MCF 10A (cell line): ENCODE data around the gene TCP1. TPM values are rescaled to one million over a fixed set of nuclear protein-coding genes. Genes with fewer than 3 reads are reported as not detected.
A peak's percentile ranks its signal among the peaks of the same experiment; 100 is the strongest.

ENCODE experiments used
- BruUV-seq: library from RNA; stranded (reverse); fragments of 400-500 nt; replicated peaks from 2 replicates; lab custom pipeline; 2021; lab: Mats Ljungman, UMichigan
- CTCF ChIA-PET: fragments of 300-600 bp; sonication (Branson Sonifier 250); formaldehyde crosslinking; extraction: SDS; loops from one replicate; lab custom pipeline; 2021; ENCODE audit warnings: antibody characterized with exemption, inconsistent platforms; lab: Yijun Ruan, JAX
- POLR2A ChIA-PET: fragments of 300-600, 350-650 bp; sonication (Branson Sonifier 250); formaldehyde crosslinking; extraction: SDS; loops from one replicate; lab custom pipeline; 2020; ENCODE audit warnings: antibody characterized with exemption, inconsistent platforms; lab: Yijun Ruan, JAX
- DNase-seq: peaks from one replicate; pipeline ENCODE4 v3.0.0-alpha.2; 2018; ENCODE audit not compliant: unreplicated experiment
- H3K27ac Mint-ChIP-seq: one replicate; pipeline ENCODE4 v1.8.0; 2022; ENCODE audit warnings: mild to moderate bottlenecking, low read depth, mixed read lengths; ENCODE audit not compliant: unreplicated experiment
- H3K27me3 Mint-ChIP-seq: one replicate; pipeline ENCODE4 v1.8.0; 2022; ENCODE audit warnings: mixed read lengths; ENCODE audit not compliant: insufficient read depth, unreplicated experiment
- H3K36me3 Mint-ChIP-seq: one replicate; pipeline ENCODE4 v1.8.0; 2022; ENCODE audit warnings: mild to moderate bottlenecking, moderate library complexity, mixed read lengths; ENCODE audit not compliant: insufficient read depth, unreplicated experiment
- H3K4me1 Mint-ChIP-seq: one replicate; pipeline ENCODE4 v1.8.0; 2022; ENCODE audit warnings: mixed read lengths; ENCODE audit not compliant: insufficient read depth, unreplicated experiment
- H3K4me3 Mint-ChIP-seq: one replicate; pipeline ENCODE4 v1.8.0; 2022; ENCODE audit warnings: mild to moderate bottlenecking, moderate library complexity, mixed read lengths; ENCODE audit not compliant: unreplicated experiment
- H3K9me3 Mint-ChIP-seq: one replicate; pipeline ENCODE4 v1.8.0; 2022; ENCODE audit warnings: mixed read lengths; ENCODE audit not compliant: unreplicated experiment
- CTCF ChIP-seq: fragments of 200-600 bp; IDR thresholded peaks from one replicate; pipeline ENCODE4 v1.8.0; 2022; ENCODE audit warnings: antibody characterized with exemption, mild to moderate bottlenecking; ENCODE audit not compliant: unreplicated experiment
- intact Hi-C: fragments of 100-400 bp; cut with micrococcal nuclease; formaldehyde crosslinking; loops from 2 replicates; pipeline ENCODE4 v1.14.1; 2022
- total RNA-seq: library from RNA; stranded (reverse); gene quantifications from 2 replicates; pipeline ENCODE4 v1.2.3, GENCODE V29; 2022

Gene TCP1
- total RNA-seq, 1 experiment from 2014 or later, result 351 TPM

- no TSS peak for BruUV-seq
- Mint-ChIP-seq H3K4me3 (peak overlapping the region; percentile 93), H3K36me3 (peaks cover 72% of the 10 kb centered on the region), H3K27ac (no peak overlapping the region), H3K4me1 (peaks cover 5% of the 10 kb centered on the region), H3K27me3 (no peaks in the 10 kb centered on the region), H3K9me3 (no peaks in the 10 kb centered on the region)
- no peak for DNase-seq
- intact Hi-C loops, result no loop called here
- no peak for TF ChIP-seq CTCF
- ChIA-PET POLR2A (interaction anchor here (1.1 to 18.8 kb wide), 8 partner anchors 8 to 60 kb away, joined by 3 to 877 read pairs (median 52); partner anchors contain the start of genes ACAT2, MRPL18, SOD2 and TCP1), CTCF (interaction anchor here (5.0 kb wide), 1 partner anchor 40 kb away, joined by 44 read pairs; no protein-coding TSS in a partner anchor)
These were observed 59.1 kb downstream of the TCP1 start for GRCh38 chr6:159730332-159730676.

- CTCF ChIA-PET, result interaction anchor here (0.7 to 5.0 kb wide), 2 partner anchors 39 to 188 kb away, joined by 3 to 44 read pairs; no protein-coding TSS in a partner anchor
- peaks cover 5% of the 10 kb centered on the region for H3K4me1 Mint-ChIP-seq
- DNase-seq, result peak; percentile 44
- H3K27ac Mint-ChIP-seq, result peak overlapping the region; percentile 89
- BruUV-seq, result no TSS peak
- H3K27me3 Mint-ChIP-seq, result no peaks in the 10 kb centered on the region
- intact Hi-C loops, result loop anchor here (1.0 to 5.0 kb wide), 2 partner anchors 38 to 123 kb away; no protein-coding TSS in a partner anchor
- no peak for TF ChIP-seq CTCF
- peaks cover 67% of the 10 kb centered on the region for H3K36me3 Mint-ChIP-seq
- POLR2A ChIA-PET, result interaction anchor here (1.0 to 18.8 kb wide), 11 partner anchors 8 to 1085 kb away, joined by 3 to 877 read pairs (median 25); partner anchors contain the start of genes ACAT2, DYNLT1, MRPL18 and SOD2
- peak overlapping the region; percentile 93 for H3K4me3 Mint-ChIP-seq
- H3K9me3 Mint-ChIP-seq, result no peaks in the 10 kb centered on the region
These were observed 59.6 kb downstream of the TCP1 start for GRCh38 chr6:159729598-159730331.

- DNase-seq, result peak; percentile 8
- Mint-ChIP-seq H3K27me3 (no peaks in the 10 kb centered on the region), H3K9me3 (no peaks in the 10 kb centered on the region), H3K4me1 (peaks cover 5% of the 10 kb centered on the region), H3K4me3 (peak overlapping the region; percentile 93), H3K27ac (peak overlapping the region; percentile 89), H3K36me3 (peaks cover 67% of the 10 kb centered on the region)
- TSS peak; percentile 39 for BruUV-seq
- ChIA-PET POLR2A (interaction anchor here (0.7 to 18.8 kb wide), 12 partner anchors 9 to 1084 kb away, joined by 3 to 877 read pairs (median 16); partner anchors contain the start of genes ACAT2, DYNLT1, MRPL18 and SOD2), CTCF (interaction anchor here (0.5 to 5.0 kb wide), 4 partner anchors 13 to 122 kb away, joined by 3 to 44 read pairs (median 4); no protein-coding TSS in a partner anchor)
- TF ChIP-seq CTCF, result no peak
- intact Hi-C loops, result loop anchor here (5.0 kb wide), 1 partner anchor 124 kb away; no protein-coding TSS in a partner anchor
These were observed 60.9 kb downstream of the TCP1 start for GRCh38 chr6:159728531-159728964.

Other genes starting within 250 kb of the TCP1 start
- gene SOD2, start 96.4 kb downstream of the TCP1 start, total RNA-seq, result 424 and 600 TPM in 2 replicates
- 116 and 142 TPM in 2 replicates for gene WTAP, start 62.1 kb downstream of the TCP1 start, total RNA-seq
- 13.4 and 46.0 TPM in 2 replicates for gene ACAT2, start 27.6 kb downstream of the TCP1 start, total RNA-seq
- 108 and 120 TPM in 2 replicates for gene MRPL18, start 865 bp upstream of the TCP1 start, total RNA-seq
- not detected in 2 replicates for gene PNLDC1, start 10.7 kb upstream of the TCP1 start, total RNA-seq
- not detected in 2 replicates for gene MAS1, start 101.4 kb upstream of the TCP1 start, total RNA-seq
- 160 and 234 TPM in 2 replicates for gene IGF2R, start 179.5 kb upstream of the TCP1 start, total RNA-seq